Measurements from ENCODE around the gene PCYT2. TPM values are rescaled to one million over a fixed set of nuclear protein-coding genes. Genes with fewer than 3 reads are reported as not detected.
A peak's percentile ranks its signal among the peaks of the same experiment; 100 is the strongest.

Gene PCYT2
- total and polyA plus RNA-seq, 9 of the 15 experiments (the other 6 are each of a cell fraction or from before 2014, with no cell fraction given) = 0.92 to 134 (median 82.5) TPM

DNA sequence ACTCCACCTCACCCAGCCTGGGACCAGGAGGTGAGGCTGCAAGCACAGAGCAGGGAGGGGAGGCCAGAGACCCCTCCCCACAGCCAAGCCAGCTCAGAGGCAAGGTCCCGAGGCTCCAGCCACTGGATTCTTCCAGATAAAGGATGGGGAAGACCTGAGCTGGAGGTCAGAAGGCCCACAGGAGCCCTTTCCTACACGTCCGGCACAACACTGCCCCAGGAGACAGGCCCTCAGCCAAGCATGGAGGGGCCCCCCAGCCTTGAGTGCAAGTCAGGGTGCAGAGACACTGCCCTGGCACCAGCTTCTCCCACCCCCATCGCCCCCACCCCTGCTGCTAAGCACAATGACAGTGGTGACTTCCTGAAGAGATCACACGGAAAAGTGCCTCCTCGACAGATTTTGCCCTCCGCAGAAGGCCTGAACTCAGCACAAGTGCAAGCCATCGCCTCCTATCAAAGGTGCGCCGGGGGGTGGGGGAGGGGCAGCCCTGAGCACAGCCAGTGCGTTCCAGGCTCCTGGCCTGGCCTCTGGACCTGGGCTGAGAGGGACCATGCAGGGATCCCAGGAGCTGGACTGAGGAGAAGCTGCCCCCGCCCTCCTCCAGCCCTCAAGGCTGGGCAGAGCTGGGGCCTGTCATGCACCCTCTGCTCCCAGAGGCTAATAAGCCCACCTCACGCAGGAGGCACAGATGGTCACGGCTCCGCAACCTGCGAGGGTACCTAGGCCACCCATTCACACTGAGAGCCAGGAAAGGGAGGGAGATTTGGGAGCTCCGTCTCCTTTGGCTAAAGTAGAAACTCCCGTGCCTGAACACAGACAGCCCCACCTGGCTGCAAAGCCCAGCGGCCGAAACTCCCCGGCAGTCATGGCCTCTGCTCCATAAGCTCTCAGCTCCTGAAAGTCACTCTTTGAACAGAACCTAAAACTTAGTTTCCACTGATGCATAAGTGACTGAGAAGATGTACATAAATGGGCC is 13.6 kb upstream of the PCYT2 start (continued):
- 0 out of 2 replicates have a peak, but pooled peaks have one; percentile 29 for TF ChIP-seq ZFX (CRISPR knock-in tag; IDR thresholded peaks at IDR 0.05)
- no peak for TF ChIP-seq FUS (optimal IDR thresholded peaks at IDR 0.05; ENCODE audit: low read depth, low read length)
- peak; percentile 92 for TF ChIP-seq C11orf30 (IDR thresholded peaks at IDR 0.05; ENCODE audit: low read depth)
- TF ChIP-seq, protein P1, sequence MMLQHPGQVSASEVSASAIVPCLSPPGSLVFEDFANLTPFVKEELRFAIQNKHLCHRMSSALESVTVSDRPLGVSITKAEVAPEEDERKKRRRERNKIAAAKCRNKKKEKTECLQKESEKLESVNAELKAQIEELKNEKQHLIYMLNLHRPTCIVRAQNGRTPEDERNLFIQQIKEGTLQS (IDR thresholded peaks at IDR 0.05) = no peak
- TF ChIP-seq, protein P1 (CRISPR knock-in tag; conservative IDR thresholded peaks at IDR 0.05) = no peak
- TF ChIP-seq HEY1 (CRISPR knock-in tag; IDR thresholded peaks at IDR 0.05; ENCODE audit: borderline replicate concordance) = no peak
- TF ChIP-seq POLR2AphosphoS5 (IDR thresholded peaks at IDR 0.05; ENCODE audit: control insufficient read depth, insufficient read depth, low read depth, low read length) = 0 out of 2 replicates have a peak, but pooled peaks have one; percentile 11
- TF ChIP-seq, protein P2, sequence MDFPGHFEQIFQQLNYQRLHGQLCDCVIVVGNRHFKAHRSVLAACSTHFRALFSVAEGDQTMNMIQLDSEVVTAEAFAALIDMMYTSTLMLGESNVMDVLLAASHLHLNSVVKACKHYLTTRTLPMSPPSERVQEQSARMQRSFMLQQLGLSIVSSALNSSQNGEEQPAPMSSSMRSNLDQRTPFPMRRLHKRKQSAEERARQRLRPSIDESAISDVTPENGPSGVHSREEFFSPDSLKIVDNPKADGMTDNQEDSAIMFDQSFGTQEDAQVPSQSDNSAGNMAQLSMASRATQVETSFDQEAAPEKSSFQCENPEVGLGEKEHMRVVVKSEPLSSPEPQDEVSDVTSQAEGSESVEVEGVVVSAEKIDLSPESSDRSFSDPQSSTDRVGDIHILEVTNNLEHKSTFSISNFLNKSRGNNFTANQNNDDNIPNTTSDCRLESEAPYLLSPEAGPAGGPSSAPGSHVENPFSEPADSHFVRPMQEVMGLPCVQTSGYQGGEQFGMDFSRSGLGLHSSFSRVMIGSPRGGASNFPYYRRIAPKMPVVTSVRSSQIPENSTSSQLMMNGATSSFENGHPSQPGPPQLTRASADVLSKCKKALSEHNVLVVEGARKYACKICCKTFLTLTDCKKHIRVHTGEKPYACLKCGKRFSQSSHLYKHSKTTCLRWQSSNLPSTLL (IDR thresholded peaks at IDR 0.05) = no peak
- TF ChIP-seq, protein P3, sequence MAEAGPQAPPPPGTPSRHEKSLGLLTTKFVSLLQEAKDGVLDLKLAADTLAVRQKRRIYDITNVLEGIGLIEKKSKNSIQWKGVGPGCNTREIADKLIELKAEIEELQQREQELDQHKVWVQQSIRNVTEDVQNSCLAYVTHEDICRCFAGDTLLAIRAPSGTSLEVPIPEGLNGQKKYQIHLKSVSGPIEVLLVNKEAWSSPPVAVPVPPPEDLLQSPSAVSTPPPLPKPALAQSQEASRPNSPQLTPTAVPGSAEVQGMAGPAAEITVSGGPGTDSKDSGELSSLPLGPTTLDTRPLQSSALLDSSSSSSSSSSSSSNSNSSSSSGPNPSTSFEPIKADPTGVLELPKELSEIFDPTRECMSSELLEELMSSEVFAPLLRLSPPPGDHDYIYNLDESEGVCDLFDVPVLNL (CRISPR knock-in tag; IDR thresholded peaks at IDR 0.05; ENCODE audit: low read depth) = no peak
- no peak for TF ChIP-seq RCOR1 (IDR thresholded peaks at IDR 0.05; ENCODE audit: borderline replicate concordance in 1 of 2, low read depth in 2 of 2, low read length in 2 of 2)
- TF ChIP-seq, protein P4, sequence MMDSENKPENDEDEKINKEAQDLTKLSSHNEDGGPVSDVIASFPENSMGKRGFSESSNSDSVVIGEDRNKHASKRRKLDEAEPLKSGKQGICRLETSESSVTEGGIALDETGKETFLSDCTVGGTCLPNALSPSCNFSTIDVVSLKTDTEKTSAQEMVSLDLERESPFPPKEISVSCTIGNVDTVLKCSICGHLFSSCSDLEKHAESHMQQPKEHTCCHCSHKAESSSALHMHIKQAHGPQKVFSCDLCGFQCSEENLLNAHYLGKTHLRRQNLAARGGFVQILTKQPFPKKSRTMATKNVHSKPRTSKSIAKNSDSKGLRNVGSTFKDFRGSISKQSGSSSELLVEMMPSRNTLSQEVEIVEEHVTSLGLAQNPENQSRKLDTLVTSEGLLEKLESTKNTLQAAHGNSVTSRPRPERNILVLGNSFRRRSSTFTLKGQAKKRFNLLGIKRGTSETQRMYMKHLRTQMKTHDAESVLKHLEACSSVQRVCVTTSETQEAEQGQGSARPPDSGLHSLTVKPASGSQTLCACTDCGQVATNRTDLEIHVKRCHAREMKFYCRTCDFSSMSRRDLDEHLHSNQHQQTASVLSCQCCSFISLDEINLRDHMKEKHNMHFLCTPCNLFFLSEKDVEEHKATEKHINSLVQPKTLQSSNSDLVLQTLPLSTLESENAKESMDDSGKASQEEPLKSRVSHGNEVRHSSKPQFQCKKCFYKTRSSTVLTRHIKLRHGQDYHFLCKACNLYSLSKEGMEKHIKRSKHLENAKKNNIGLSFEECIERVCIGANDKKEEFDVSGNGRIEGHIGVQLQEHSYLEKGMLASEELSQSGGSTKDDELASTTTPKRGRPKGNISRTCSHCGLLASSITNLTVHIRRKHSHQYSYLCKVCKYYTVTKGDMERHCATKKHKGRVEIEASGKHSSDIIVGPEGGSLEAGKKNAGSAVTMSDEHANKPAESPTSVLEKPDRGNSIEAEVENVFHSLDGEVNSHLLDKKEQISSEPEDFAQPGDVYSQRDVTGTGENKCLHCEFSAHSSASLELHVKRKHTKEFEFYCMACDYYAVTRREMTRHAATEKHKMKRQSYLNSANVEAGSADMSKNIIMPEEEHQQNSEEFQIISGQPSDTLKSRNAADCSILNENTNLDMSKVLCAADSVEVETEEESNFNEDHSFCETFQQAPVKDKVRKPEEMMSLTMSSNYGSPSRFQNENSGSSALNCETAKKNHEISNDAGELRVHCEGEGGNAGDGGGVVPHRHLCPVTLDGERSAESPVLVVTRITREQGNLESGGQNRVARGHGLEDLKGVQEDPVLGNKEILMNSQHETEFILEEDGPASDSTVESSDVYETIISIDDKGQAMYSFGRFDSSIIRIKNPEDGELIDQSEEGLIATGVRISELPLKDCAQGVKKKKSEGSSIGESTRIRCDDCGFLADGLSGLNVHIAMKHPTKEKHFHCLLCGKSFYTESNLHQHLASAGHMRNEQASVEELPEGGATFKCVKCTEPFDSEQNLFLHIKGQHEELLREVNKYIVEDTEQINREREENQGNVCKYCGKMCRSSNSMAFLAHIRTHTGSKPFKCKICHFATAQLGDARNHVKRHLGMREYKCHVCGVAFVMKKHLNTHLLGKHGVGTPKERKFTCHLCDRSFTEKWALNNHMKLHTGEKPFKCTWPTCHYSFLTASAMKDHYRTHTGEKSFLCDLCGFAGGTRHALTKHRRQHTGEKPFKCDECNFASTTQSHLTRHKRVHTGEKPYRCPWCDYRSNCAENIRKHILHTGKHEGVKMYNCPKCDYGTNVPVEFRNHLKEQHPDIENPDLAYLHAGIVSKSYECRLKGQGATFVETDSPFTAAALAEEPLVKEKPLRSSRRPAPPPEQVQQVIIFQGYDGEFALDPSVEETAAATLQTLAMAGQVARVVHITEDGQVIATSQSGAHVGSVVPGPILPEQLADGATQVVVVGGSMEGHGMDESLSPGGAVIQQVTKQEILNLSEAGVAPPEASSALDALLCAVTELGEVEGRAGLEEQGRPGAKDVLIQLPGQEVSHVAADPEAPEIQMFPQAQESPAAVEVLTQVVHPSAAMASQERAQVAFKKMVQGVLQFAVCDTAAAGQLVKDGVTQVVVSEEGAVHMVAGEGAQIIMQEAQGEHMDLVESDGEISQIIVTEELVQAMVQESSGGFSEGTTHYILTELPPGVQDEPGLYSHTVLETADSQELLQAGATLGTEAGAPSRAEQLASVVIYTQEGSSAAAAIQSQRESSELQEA (IDR thresholded peaks at IDR 0.05; ENCODE audit: low read depth) = no peak
- TF ChIP-seq HIVEP1 (CRISPR knock-in tag; IDR thresholded peaks at IDR 0.05) = no peak
- no peak for TF ChIP-seq SMARCB1 (IDR thresholded peaks at IDR 0.05; ENCODE audit: insufficient read length, low read depth)
- no peak for TF ChIP-seq FOXJ3 (CRISPR knock-in tag; IDR thresholded peaks at IDR 0.05)
